Ishikawa (cell line): Measurements from ENCODE around the gene ABCG5.

ENCODE experiments used
- CEBPB ChIP-seq: IDR thresholded peaks from 2 replicates; pipeline ENCODE4 v1.6.1; 2012
- EGR1 ChIP-seq: IDR thresholded peaks from 2 replicates; pipeline ENCODE4 v1.6.1; 2012
- EP300 ChIP-seq: IDR thresholded peaks from 2 replicates; pipeline ENCODE4 v1.6.1; 2012; ENCODE audit warnings: borderline replicate concordance
- NFIC ChIP-seq: IDR thresholded peaks from 2 replicates; pipeline ENCODE4 v1.6.1; 2012
- TAF1 ChIP-seq: IDR thresholded peaks from 2 replicates; pipeline ENCODE4 v1.6.1; 2012; ENCODE audit warnings: low read depth, mild to moderate bottlenecking
- TEAD4 ChIP-seq: IDR thresholded peaks from 2 replicates; pipeline ENCODE4 v1.6.1; 2012
- TF ChIP-seq, protein P1 (sequence below): IDR thresholded peaks from 2 replicates; pipeline ENCODE4 v1.6.1; 2012; ENCODE audit warnings: low read depth, mild to moderate bottlenecking
- TF ChIP-seq, protein P2 (sequence below): IDR thresholded peaks from 2 replicates; pipeline ENCODE4 v1.6.1; 2012

DNA sequence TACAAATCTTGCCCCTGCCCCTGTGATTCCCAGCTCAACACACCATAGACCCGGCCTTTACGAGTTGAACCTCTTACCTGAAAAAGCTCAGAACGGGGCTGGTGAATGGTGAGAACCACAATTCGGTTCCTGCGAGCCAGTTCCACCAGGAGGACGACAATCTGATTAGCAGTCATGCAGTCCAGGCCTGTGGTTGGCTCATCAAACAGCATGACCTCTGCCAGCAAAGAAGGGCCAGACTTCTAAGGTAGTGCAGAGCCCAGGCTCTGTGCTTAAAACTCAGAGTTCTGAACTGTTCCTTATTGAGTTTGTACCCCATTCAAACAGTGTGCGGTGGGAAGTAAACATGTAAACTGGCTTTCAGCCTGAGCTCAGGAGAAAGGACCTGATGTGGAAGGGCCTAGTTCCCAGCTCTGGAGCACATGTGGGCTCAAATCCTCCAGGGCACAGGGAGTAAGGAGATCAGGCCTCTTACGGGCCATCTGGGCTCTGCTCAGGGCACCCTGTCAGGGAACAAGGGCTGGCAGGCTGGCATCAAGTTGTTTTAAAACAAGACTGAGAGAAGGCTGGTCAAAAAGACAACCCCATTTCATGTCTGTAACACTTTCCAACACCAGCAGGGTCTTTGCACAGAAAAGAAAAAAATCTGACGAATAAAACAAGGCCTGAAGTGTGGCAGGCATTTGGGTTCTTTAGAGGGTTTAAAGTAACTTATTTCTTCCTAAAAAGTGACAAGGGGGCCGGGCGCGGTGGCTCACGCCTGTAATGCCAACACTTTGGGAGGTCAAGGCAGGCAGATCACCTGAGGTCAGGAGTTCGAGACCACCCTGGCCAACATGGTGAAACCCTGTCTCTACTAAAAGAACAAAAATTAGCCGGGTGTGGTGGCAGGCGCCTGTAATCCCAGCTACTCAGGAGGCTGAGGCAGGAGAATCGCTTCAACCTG is 12.1 kb downstream of the ABCG5 start:
- TF ChIP-seq, protein P1, sequence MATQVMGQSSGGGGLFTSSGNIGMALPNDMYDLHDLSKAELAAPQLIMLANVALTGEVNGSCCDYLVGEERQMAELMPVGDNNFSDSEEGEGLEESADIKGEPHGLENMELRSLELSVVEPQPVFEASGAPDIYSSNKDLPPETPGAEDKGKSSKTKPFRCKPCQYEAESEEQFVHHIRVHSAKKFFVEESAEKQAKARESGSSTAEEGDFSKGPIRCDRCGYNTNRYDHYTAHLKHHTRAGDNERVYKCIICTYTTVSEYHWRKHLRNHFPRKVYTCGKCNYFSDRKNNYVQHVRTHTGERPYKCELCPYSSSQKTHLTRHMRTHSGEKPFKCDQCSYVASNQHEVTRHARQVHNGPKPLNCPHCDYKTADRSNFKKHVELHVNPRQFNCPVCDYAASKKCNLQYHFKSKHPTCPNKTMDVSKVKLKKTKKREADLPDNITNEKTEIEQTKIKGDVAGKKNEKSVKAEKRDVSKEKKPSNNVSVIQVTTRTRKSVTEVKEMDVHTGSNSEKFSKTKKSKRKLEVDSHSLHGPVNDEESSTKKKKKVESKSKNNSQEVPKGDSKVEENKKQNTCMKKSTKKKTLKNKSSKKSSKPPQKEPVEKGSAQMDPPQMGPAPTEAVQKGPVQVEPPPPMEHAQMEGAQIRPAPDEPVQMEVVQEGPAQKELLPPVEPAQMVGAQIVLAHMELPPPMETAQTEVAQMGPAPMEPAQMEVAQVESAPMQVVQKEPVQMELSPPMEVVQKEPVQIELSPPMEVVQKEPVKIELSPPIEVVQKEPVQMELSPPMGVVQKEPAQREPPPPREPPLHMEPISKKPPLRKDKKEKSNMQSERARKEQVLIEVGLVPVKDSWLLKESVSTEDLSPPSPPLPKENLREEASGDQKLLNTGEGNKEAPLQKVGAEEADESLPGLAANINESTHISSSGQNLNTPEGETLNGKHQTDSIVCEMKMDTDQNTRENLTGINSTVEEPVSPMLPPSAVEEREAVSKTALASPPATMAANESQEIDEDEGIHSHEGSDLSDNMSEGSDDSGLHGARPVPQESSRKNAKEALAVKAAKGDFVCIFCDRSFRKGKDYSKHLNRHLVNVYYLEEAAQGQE = no peak
- TF ChIP-seq NFIC (no peak), EGR1 (no peak), CEBPB (no peak), TEAD4 (no peak), EP300 (no peak), TAF1 (no peak)
- TF ChIP-seq, protein P2, sequence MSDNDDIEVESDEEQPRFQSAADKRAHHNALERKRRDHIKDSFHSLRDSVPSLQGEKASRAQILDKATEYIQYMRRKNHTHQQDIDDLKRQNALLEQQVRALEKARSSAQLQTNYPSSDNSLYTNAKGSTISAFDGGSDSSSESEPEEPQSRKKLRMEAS = no peak
